NCI-H1417 treated with DMSO at 0.1 percent for 48 hours (cell line): ENCODE results near the gene AGTRAP.

ENCODE experiments used
- DNase-seq: peaks from one replicate; lab custom pipeline; 2025; lab: John Stamatoyannopoulos, UW

AGTRAP gene

DNA sequence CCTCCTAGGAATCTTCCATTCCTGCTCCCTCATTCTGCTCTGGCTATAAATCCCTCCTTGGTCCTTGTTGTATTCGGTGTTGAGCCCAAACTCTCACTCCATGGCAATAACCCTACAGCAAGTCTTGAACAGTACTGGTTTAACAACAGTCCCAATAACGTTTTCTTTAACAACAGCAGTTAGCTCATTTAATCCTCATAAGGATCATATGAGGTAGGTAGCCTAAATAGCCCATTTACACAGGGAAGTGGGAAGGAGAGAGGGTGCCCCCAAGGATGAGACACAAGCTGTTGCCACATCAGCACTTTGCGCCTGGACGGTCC is 444 bp upstream of the AGTRAP start:
- DNase-seq = no peak

DNA sequence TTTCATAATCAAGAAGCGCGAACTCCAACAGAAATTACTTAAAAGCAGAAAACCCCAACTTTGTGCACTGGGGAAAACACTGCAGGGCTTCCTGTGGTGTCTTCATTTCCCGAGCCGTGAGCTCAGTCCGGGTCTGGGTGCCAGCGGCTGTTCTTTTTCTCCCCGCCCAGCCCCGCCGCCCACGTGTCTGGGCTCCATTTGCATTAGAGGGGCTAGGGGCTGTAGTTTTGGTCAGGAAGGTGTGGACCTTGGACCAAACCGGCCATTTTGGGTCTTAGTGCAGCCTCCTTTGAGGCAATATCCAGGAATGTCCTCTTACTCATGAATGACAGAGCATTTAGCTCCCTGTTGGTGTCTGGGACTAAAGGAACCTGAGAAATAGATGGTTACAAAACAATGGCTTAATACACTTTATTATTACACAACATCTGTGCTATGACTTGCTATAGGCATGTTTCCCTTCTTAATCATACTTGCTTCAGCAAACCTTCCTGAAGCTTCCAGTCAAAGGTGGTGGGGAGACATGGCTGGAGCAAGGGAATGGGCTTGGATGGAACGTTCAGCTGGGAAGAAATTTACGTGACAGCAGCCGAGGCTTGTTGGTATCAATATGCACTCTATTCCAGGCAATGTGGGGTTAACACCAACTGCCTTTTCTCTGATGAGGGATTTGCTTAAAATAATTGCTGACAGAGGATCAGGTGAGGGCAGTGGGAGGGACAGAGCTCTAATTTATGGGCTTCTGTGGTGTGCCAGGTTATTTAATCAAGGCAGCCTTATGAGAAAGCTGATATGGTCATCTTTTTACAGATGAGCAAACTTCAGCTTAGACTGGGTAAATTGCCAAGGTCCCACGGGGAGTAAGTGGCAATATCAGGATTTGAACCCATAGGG is 1.1 kb downstream of the AGTRAP start:
- DNase-seq = no peak

DNA sequence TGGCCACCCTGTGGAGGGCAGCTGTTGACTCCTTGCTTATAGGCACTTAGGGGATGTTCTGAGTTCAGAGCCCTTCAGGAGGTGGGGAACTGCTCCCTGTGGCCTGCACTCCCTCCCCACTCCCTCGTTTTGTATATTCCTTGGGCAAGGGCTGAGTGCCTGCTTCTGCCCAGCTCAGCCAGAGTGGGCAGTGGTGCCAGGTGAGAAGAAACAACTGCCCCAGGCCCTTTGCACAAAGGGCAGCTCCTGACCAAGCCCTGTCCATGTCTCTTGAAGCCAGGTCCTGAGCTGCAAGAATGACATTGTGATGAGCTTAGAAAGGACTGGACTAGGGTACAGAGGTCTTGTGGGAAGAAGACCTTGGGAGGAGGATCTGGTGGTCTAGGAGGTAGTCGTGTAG is 2.2 kb downstream of the AGTRAP start:
- no peak for DNase-seq

DNA sequence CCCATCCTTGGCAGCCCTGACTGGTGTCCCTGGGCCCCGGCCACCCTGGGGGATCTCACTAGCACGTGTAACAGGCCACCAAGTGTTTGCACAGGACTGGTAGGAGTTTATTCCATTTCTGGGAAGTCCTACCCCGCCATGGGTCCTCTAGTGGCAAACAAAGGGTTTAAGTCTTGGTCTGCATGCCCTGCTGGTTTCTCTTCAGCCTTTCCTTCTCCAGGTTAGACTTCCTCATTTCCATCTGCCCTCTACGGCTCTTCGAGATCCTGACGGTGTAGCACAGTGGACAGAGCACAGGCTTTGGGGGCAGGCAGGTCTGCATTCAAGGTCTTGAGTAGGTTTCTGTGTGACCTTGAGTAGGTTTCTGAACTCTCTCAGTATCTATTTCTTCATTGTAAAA is 2.8 kb downstream of the AGTRAP start:
- DNase-seq = no peak

DNA sequence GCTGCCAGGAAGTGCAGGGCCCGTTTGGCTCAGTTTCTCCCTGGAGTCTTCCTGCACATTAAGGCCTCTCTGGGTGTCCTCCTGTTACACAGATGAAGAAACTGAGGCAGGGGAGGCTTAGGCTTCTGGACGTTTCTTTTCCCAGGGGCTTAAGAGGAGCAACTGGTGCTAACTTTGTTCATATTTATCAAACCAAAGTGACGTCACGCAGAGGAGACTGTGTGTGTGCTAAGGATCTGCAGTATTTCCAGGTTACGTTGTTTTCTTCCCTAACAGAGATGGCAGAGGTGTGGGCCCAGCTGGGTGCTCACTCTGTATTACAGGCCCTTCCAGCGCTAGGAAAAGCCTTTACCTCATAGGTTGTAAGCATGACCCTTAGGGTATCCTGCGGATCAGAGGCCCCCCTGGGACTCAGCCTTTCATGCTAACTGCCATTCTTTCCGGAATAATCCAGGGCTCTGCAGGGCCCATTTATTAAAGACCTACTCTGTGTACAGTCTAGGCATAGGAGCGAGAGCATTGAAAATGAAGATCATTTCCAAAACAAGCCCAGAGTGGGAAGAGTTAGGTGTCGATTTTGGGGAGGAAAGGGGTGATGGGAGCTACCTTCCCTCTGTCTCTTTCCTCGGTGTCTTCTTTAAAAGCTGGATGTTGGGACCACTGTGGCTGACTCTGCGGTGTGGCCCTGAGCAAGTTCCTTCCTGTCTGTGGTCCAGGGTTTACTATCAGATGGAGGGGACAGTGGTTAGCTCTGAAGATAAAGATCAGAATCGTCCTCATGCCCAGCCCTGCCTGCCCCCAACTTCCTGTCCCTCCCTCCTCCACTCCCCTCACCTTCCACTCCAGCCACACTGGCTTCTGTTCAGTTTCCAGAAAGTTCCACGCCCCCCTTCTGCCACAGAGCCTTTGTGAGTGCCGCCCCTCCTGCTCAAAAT is 4.6 kb downstream of the AGTRAP start:
- no peak for DNase-seq

DNA sequence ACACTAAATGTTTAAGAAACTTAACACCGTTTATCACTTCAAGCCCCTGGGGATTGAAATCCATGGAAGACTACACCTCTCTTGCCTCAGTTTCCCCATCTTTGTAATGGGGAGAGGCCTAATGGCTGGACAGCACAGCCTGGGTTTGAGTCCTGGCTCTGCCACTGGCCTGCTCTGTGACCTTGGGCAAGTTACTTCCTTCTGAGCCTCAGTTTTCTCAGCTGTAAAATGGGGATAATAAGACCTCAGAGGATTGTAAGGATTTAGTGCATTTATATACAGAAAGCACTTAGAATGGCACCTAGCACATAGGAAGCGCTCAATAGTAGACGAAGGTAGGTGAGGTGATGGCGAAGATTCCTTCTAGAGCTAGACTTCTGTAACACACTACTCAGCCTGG is 5.5 kb downstream of the AGTRAP start:
- no peak for DNase-seq

DNA sequence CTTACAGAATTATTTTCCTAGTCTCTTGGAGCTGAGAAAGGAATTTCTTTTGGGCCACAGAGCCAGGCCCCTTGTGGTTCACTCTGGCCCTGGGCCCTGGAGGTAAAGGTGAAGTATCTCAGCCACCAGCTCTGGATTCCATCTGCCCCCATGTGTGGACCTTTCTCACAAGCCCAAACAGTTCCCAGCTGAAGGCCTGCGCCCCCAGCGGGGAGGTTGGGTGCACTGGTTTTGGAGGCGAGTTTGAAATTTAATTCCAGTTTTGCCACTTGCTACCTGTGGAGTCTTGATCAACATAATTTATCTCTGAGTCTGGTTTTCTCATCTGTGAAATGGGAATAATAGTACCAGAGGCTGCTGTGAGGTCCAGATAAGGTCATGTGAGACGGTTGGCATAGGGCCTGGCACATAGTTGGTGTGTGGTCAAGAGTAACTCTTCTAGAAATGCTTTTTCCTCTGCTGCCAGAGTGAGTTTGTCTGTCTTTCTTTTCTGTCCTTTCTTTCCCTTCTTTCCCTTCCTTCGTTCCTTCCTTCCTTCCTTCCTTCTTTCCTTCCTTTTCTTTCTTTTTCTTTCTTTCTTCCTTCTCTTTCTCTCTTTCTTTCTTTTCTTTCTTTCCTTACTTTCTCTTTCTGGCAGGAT is 6.1 kb downstream of the AGTRAP start:
- no peak for DNase-seq

DNA sequence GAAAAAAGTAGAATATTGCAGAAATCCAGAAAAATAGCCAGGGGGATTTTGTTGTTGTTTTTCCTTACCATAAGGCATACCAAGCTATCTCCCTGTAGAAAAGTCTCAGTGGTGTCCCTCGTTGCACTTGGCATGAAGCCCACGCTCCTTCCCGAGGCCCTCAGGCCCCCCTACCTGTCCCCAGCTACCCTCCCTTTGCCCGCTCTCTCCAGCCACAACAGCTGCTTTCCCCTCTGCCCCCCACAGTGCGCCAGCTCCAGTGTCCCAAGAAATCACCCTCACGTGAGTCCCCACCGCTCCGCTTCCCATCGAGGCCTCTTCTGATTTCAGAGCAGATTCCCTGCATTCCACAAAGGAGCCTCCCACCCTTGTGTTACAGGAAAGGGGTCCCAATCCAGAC is 8.4 kb downstream of the AGTRAP start:
- DNase-seq = no peak

DNA sequence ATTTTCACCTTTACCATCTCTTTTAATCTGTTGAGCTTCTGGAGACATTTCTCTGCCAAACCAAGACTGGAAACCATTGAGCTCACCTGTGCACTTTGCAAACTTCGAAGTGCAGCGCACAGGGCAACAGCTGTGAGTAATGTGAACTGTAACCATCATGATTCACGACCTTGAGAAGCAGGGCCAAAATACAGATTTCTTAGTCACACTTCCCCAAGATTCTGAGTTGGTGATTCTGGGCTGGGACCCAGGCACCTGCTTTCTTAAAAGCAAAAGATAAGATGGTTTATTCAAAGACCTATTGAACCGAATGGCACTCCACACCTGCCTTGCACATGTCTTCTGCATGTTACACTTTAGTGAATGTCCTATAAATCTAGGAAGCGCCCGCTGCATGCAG is 10.2 kb downstream of the AGTRAP start:
- DNase-seq = no peak

DNA sequence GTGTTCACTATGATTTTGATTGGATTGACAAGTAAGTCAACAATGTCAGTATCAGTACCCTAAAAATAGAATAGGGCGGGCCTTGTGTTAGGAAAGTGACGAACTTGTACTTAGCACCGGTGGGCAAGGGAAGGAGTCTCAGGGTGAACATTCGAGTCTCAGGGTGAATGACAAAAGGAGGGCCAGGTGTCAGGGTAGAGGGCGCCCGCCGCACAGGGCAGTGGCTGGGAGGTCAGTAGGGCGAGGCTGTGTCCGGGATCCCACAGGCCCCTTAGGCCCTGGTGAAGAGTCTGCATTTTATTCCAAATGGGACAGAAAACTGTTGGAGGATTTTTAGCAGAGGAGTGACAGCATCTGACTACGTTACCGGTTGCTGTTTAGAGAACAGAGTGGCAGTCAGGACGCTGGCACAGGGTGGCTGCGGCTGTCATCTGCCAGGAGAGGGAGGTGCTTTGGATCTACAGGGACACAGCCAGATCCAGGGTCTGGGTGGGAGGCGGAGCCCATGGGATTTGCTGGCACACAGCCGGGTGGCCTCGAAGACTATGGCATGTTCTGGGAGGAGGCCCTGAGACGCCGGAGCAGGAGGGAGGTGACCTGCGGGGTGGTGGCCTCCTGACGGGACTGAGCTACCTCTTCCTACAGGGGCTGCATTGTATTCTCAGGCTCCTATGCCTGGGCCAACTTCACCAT is 11.0 kb downstream of the AGTRAP start:
- DNase-seq = no peak

DNA sequence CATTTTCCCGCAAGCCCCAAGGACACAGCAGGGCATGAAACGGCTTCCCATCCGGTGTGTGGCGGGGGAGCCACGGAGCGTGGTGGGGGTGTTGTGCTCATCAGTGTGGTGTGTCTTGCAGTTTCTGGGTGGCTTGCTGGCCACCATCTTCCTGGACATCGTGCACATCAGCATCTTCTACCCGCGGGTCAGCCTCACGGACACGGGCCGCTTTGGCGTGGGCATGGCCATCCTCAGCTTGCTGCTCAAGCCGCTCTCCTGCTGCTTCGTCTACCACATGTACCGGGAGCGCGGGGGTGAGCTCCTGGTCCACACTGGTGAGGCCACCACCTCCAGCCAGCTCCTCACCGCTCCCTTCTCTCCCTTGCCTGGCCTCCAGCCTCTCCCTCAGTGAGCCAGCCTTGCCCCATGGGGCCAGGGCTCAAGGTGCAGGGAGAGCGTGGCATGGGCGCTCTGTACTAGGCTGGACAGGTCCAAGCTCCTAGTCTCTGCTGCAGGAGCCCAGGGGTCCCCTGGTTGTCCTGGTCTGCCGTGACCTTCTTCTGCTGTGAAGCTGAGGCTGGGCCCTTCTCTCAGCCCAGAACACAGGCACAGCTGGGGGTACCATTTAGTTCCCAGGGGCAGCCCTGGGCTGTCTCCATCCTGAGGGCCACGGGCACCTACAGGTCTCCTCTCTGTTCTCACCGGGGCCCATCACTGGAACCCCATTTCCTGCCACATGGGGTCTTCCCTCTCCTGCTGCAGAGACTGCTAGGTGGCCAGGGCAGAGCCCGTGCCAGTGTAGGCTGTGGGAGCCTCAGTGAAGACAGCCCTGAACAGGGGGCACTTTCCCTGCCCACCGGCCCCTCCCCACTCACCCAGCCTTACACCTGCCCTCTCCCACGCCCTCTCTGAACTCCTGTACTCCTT is 12.6 kb downstream of the AGTRAP start:
- DNase-seq = no peak

DNA sequence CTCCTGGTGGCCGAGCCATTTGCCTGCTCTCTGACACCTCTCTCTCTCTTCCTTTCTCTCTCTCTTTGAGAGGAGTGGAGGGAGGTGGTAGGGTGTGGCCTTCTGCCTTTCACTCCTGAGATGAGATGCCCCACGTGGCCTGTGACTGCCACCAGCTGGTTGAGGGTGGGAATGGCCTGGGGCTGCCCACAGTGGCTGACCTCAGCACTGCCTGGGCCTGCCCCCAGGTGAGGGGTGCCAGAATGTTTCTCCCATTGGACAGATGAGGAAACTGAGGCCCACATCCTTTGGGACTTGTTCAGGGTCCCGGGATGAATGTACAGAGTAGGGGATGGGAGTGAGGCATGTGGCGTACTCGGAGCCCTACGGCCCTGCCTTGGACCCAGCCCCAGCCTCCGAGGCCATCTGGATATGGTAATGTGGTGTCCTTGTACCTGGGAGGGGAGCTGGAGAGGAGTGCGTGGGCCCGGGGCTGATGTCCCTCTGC is 13.3 kb downstream of the AGTRAP start:
- no peak for DNase-seq

DNA sequence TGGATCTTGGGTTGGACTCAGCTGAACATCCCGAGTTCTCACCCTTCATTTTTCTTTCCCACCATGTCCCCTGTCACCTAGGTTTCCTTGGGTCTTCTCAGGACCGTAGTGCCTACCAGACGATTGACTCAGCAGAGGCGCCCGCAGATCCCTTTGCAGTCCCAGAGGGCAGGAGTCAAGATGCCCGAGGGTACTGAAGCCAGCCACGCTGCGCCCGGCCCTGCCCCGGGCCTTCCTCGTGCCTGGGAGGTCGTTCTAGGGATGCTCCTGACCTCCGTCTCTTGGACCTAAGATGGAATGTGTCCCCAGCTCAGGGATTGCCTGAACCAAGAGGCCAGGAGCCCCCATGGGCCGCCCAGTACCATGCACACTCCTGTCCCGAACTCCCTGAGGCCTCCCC is 14.1 kb downstream of the AGTRAP start:
- DNase-seq = no peak

DNA sequence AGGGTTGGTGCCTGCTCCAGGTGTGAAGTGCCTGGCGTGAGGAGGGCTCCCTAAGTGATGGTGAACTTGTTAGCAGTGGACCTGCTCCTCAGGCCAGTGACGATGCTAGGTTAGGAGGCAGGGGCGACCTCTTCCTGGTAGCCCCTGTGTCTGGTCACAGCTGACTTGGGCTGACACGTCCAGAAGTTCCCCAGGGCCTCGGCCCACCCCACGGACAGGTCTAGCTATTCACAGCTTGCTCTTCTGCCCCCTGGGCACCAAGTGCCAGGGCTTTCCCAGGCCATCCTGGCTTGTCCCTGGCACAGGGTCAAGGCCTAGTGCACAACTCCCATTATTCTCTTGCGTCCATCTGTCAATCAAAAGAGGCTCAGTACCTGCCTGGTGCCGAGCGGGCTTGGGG is 15.2 kb downstream of the AGTRAP start:
- no peak for DNase-seq

DNA sequence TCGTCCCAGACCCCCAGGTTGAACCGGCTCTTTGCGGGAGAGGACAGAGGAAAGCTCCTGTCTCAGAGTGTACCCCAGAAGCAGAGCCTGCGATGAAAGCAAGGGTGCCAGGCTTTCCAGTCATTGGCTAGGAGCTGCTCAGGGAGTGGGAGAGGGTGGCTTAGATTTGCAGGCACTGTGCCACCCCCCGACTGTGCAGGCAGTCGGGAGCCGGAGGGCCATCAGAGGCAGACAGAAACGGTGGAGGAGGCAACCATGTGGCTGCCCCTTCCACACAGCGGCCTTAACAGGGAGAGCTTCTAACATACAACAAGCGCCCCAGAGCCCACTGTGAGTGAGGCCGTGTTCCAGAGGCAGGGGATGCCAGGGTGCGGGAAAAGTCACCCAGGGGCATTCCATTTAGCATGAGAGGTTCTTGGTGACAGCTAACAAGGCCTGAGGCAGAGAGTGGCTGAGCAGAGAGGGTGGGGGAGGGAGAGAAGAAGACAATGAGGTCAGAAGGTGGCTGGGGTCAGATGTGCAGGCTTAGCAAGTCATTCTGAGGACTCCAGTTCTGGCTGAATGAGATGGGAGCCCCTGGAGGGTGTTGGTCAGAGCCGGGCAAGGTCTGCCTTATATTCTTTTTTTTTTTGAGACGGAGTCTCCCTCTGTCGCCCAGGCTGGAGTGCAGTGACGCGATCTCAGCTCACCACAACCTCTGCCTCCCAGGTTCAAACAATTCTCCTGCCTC is 16.6 kb downstream of the AGTRAP start:
- no peak for DNase-seq

DNA sequence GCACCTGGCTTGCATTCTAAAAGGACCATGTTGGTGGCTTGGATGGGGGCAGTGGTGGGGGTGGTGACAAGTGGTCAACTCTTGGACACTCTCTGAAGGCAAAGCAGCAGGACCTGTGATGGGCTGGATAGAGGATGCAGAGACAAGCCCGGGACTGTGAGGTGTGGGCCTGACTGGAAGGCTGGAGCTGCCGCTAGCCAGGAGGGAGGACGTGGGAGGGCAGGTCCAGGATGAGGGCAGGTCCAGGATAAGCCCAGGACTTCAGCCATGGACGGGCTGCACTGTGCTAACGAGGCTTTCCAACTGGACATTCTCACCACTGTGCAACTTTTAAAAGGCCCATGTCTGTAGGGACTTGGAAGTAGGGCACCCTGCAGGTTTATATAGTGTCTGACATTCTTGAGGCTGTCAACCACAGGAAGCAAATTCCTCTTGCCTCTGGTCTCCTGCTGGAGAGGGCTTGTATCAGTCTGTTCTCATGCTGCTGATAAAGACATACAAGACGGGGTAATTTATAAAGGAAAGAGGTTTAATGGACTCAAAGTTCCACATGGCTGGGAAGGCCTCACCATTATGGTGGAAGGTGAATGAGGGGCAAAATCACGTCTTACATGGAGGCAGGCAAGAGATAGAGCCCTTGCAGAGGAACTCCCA is 17.7 kb downstream of the AGTRAP start:
- DNase-seq = no peak

DNA sequence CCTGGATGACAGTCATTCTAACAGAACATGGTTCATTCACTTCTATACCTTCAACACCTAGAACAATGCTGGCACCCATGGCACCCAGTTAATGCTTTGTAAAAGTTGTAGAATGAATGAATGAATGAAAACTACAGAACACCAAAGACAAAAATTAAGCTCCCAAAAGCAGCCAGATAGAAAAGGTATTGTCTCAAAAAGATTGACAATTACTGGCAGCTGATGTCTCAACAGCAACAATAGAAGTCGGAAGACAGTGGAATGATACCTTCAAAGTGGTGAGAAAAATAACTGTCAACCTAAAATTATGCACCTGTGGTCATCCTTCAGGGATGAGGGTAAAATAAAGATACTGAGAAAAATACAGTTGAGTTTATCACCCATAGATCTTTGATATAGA is 21.1 kb downstream of the AGTRAP start:
- no peak for DNase-seq

DNA sequence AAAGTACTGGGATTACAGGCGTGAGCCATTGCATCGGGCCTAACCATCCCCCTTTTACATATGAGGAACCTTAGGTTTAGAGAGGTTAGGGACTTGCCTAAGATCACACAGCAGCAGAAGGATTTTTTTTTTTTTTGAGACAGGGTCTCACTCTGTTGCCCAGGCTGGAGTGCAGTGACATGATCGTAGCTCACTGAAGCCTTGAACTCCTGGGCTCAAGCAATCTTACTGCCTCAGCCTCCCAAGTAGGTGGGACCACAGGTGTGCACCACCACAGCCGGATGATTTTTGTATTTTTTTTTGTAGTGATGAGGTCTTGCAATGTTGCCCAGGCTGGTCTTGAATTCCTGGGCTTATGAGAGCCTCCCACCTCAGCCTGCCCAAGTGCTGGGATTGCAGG is 23.9 kb downstream of the AGTRAP start:
- no peak for DNase-seq

DNA sequence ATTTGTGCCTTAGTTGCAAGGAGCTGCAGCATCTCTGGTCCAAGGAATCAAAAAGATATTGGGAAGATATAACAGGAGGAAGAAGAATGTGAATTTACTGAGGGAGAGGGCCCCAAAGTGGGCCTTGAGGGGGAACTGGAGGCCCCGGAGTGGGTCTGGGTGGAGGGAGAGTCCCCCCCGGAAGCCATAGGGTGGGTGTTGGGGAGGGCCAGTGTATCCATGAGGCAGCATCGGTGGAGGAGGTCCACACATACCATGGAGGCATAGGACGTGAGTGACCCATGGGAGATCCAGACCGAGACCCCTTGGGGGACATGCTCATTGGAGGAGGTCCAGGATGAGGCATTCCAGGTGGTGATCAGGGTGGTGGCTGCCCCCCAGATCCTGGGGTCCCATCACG is 25.3 kb downstream of the AGTRAP start:
- DNase-seq = no peak

DNA sequence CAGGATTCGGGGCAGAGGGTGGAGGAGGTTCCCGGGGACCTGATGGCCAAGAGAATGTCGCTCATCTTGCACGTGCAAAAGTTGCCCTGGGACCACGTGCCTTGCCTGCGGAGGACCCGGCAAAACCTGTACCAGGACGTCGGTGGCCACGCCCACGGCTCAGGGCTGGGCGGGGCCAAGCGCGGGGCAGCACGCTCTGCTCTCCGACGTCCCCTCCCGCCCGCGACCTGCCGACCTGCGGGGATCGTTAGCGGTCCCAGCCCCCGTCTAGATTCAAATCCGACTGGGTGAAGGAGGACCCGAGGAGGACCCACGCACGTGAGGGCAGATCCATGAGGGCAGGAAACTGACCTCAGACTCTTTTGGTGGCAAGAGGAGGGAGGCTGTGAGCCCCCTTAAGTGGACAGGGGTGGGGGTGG is 26.1 kb downstream of the AGTRAP start, which contains the start of gene C1orf167:
Gene C1orf167, plus strand, starts transcription at position 206 of the 419 bp plus-strand sequence. CDS start 2,208 bp downstream, outside the sequence.
- DNase-seq = no peak
